Mesodermal cell (in vitro differentiated cells): ENCODE data around the gene NDUFV1.
"Not testable (repeated sequence)": the region's sequence is repeated elsewhere in the genome, so short reads cannot be mapped to it uniquely, and the experiment has no call there.

ENCODE experiments used
- H3K27ac ChIP-seq: 2 replicates; pipeline ENCODE4 v1.7.0; 2013; ENCODE audit warnings: mild to moderate bottlenecking, low read depth, low read length, moderate library complexity; ENCODE audit not compliant: severe bottlenecking
- H3K36me3 ChIP-seq: 2 replicates; pipeline ENCODE4 v1.7.1; 2013; ENCODE audit warnings: mild to moderate bottlenecking, low read length, moderate library complexity; ENCODE audit not compliant: control insufficient read depth, insufficient read depth
- H3K4me1 ChIP-seq: one replicate; pipeline ENCODE4 v1.7.1; 2013; ENCODE audit warnings: mild to moderate bottlenecking, low read length; ENCODE audit not compliant: insufficient read depth, control insufficient read depth, poor library complexity, severe bottlenecking
- H3K4me3 ChIP-seq: 2 replicates; pipeline ENCODE4 v1.7.0; 2013; ENCODE audit warnings: low read length, control low read depth, mild to moderate bottlenecking; ENCODE audit not compliant: insufficient read depth, poor library complexity, severe bottlenecking; ENCODE audit errors: extremely low read depth
- H3K9me3 ChIP-seq: 2 replicates; pipeline ENCODE4 v1.7.1; 2013; ENCODE audit warnings: mild to moderate bottlenecking, low read length, moderate library complexity; ENCODE audit not compliant: control insufficient read depth
- WGBS, 2 experiments: methylation state at CpG; one replicate each; pipeline ENCODE4 v1.1.5; 2013; ENCODE audit warnings: missing lambda C conversion rate in 2 of 2; ENCODE audit not compliant: insufficient coverage in 2 of 2; 5-methylcytosine and 5-hydroxymethylcytosine counted together

The NDUFV1 gene

DNA sequence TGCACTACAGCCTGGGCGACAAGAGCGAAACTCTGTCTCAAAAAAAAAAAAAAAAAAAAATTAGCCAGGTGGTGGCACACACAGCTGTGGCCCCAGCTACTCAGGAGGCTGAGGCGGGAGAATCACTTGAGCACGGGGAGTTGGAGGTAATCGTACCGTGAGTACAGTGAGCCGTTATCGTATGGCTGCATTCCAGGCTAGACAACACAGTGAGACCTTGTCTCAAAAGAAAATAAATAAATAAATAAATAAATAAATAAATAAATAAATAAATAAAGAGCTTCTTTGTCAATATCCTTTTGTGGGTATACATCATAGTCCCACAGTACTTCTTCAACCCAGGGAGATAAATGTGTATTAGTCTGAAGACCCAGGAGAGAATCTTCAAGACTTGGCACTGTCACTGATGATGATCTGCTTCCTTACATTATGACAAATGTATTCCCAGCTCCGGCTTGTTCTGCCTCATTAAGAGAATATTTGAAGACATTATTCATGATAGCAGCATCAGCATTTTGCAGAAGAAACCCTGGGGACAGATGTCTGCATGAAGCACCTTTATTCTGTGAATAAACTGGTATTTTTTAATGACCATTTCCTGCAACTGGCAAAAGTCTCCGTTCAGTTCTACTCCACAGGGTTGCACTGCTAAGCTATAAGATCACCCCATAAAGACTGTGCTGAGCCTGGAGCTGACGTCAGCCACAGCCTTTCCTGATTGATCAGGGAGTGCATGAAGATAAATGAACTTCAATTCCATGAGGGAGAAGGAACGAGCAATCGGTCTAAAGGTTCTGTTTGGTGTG, 45.4 kb downstream of the NDUFV1 start:
- Histone ChIP-seq H3K4me1 (no peaks in the 10 kb centered on the region), H3K4me3 (no peak overlapping the region), H3K27ac (no peak overlapping the region), H3K36me3 (no peaks in the 10 kb centered on the region), H3K9me3 (peaks cover 7% of the 10 kb centered on the region)
- WGBS, 2 experiments: 60 to 90% methylated on average over 6 to 7 of the region's 13 CpGs

- H3K9me3 ChIP-seq: peaks cover 14% of the 10 kb centered on the region
- 83 to 100% methylated on average over 2 to 3 of the region's 15 CpGs for WGBS, 2 experiments
- no peak overlapping the region for H3K27ac ChIP-seq
- no peaks in the 10 kb centered on the region for H3K36me3 ChIP-seq
- no peak overlapping the region for H3K4me3 ChIP-seq
- H3K4me1 ChIP-seq: no peaks in the 10 kb centered on the region
These were observed 46.5 kb downstream of the NDUFV1 start for GRCh38 chr11:67652965-67653845.

- 67 to 79% methylated on average over 6 to 9 of the region's 9 CpGs for WGBS, 2 experiments
- no peak overlapping the region for H3K27ac ChIP-seq
- H3K36me3 ChIP-seq: no peaks in the 10 kb centered on the region
- peaks cover 14% of the 10 kb centered on the region for H3K9me3 ChIP-seq
- H3K4me3 ChIP-seq: no peak overlapping the region
- no peaks in the 10 kb centered on the region for H3K4me1 ChIP-seq
These were observed 47.5 kb downstream of the NDUFV1 start for GRCh38 chr11:67654225-67654624.

- WGBS, 2 experiments: 75 to 92% methylated on average over 2 to 4 of the region's 4 CpGs
These were observed 49.7 kb downstream of the NDUFV1 start for GRCh38 chr11:67656278-67656922.

DNA sequence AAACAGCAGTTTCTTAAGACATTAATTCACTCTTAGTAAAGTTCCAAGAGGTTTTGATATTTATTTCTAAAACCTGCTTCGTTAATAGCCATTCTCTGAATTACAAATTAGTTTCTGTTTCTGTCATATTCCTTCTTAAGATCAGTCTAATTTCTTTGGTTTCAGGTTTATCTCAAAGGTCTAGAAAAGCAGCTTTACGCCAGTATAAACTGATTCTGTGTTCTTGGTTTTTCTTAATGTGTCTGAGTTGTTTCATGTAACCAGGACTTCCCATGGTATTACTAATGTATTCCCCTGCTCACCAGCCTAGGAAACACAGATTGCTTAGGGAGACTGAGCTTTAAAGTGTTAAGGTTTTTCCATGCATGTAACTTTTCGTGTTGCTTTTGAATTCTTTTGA, 50.6 kb downstream of the NDUFV1 start:
- Histone ChIP-seq H3K4me3 (no peak overlapping the region), H3K4me1 (no peaks in the 10 kb centered on the region), H3K27ac (no peak overlapping the region), H3K9me3 (peaks cover 14% of the 10 kb centered on the region), H3K36me3 (no peaks in the 10 kb centered on the region)
- 56 to 83% methylated on average over 1 to 3 of the region's 3 CpGs for WGBS, 2 experiments

More at GRCh38 chr11:67656278-67656922, 49.7 kb downstream of the NDUFV1 start:
- H3K9me3 ChIP-seq: peaks cover 14% of the 10 kb centered on the region
- no peak overlapping the region for H3K27ac ChIP-seq
- no peaks in the 10 kb centered on the region for H3K4me1 ChIP-seq
- no peak overlapping the region for H3K4me3 ChIP-seq
- H3K36me3 ChIP-seq: no peaks in the 10 kb centered on the region

GRCh38 chr11:67659651-67660165, 53.0 kb downstream of the NDUFV1 start:
- WGBS, 2 experiments: 80% methylated on average over 1 of the region's 5 CpGs; no CpG with 5 or more reads in 1 of the 2 experiments
- H3K9me3 ChIP-seq: peaks cover 14% of the 10 kb centered on the region
- not testable (repeated sequence) for H3K27ac ChIP-seq, H3K4me1 ChIP-seq, H3K4me3 ChIP-seq, H3K36me3 ChIP-seq

DNA sequence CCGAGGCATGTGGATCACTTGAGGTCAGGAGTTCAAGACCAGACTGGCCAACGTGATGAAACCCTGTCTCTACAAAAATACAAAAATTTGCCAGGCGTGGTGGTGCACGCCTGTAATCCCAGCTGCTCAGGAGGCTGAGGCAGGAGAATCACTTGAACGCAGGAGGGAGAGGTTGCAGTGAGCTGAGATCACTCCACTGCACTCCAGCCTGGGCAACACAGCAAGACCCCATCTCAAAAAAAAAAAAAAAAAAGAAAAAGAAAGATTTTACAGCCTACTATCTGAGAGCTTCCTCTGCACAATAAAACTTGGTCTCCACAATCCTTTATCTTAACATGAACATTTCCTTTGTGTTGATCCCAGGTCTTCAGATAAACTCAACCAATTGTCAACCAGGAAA, 54.0 kb downstream of the NDUFV1 start:
- WGBS, 2 experiments: 73 to 80% methylated on average over 2 to 4 of the region's 5 CpGs
- H3K36me3 ChIP-seq, H3K27ac ChIP-seq, H3K4me3 ChIP-seq, H3K4me1 ChIP-seq: not testable (repeated sequence)
- H3K9me3 ChIP-seq: peaks cover 14% of the 10 kb centered on the region
